ENCODE results near the gene PURB. TPM values are rescaled to one million over a fixed set of nuclear protein-coding genes. Genes with fewer than 3 reads are reported as not detected.
"Not testable (repeated sequence)": the region's sequence is repeated elsewhere in the genome, so short reads cannot be mapped to it uniquely, and the experiment has no call there.

The PURB gene
- total RNA-seq, 1 experiment from 2014 or later: 16.9 TPM

GRCh38 chr7:44853391-44853790 is 31.9 kb downstream of the PURB start:
- DNase-seq (ENCODE audit: low spot score): no peak

GRCh38 chr7:44852590-44852989 is 32.7 kb downstream of the PURB start:
- no peak for DNase-seq (ENCODE audit: low spot score)

DNA sequence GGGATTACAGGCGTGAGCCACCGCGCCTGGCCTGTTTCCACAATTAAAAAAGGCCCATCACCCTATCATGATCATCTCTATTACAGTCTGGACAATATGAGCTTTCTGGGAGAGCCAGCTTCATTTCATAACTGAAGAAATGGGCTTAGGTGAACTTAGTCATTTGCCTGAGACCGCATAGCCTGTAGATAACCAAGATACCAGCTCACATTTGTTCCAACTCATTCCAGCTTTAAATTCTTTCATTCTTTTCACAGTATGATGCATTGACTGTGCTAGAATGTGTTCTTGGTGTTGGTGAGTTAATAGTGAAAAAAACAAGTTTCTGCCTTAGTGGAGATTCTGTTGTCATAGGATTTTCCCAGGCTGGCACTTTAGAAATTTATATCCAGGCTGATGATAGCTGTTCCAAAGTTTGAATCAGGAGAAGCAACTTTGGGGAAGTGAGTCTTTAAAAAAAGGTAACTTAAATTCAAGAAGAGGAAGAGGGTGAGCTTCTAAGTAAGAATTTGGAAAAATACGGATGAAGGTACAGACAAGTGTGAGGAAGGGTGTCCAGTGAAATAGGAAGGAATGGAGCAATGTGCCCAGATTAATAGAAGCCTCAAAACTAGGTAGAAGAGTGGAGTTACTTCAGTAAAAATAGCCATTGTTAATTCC is 35.3 kb downstream of the PURB start:
- no peak for DNase-seq (ENCODE audit: low spot score)

DNA sequence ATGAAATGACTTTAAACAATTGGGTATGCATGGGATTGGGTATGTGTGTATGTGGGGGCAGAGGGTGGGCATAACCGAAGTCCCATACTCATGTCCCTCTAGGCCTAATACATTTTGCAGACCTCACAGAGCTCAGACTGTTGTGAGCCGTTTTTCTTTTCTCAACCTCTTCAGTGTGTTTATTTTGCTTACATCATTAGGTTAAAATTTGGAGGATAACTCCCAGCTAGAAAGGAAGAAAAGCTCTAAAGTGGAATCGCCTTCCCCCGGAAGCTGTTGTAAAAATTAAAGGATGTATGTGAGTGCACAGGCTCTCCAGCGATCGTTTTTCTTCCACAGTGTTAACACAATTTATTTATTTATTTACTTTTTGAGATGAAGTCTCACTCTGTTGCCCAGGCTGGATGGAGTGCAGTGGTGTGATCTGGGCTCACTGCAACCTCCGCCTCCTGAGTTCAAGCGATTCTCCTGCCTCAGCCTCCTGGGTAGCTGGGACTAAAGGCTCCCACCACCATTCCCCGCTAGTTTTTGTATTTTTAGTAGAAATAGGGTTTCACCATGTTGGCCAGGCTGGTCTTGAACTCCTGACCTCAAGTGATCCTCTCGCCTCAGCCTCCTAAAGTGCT is 36.0 kb downstream of the PURB start:
- no peak for DNase-seq (ENCODE audit: low spot score)

- peak; percentile 100 for DNase-seq (ENCODE audit: low spot score)
These were observed 37.3 kb downstream of the PURB start, which contains the start of gene H2AZ2 for GRCh38 chr7:44847920-44848634. TSS of gene H2AZ2 (minus strand) at chr7:44848087. CDS start at chr7:44847971, 116 bp downstream.

- DNase-seq (ENCODE audit: low spot score): peak; percentile 77
These were observed 37.8 kb downstream of the PURB start for GRCh38 chr7:44847509-44847919.

DNA sequence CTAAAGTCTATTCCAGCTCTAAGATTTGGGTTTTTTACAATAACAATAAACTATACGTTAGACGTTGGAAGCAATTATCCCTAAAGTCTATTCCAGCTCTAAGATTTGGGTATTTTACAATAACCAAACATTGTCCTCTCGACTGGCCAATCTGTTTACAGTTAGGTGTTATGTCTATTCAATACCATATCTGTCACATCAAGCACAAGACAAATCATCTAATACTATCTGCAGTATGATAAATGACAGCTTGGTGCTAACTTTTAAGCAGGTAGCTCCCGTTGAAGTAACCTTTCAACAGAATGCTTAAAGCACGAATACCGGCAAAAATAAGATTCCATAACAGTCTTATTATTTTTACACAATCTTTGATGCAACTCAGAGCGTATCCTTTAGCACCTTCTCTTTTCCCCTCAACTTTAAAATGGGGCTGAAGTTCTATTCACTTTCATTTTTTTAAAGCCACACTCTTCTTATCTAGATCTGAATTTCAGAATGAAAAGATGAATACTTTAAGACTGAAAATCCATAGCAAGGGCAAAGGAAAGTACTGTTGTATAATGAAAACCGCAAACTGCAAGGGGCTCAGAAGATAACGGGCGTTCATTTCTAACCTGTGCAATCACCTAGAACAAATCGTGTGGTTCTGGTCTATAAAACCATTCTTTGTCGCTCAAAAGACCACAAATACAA is 38.4 kb downstream of the PURB start:
- no peak for DNase-seq (ENCODE audit: low spot score)

DNA sequence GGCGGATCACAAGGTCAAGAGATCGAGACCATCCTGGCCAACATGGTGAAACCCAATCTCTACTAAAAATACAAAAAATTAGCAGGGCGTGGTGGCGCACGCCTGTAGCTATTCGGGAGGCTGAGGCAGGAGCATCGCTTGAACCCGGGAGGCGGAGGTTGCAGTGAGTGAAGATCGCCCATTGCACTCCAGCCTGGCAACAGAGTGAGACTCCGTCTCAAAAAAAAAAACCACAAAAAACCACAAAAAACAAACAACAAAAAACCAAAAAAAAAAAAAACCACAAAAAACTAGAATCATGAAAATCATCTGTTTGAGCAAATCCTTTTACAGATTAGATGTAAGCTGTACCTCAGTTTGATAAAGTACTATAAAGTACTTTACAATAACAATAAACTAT is 38.9 kb downstream of the PURB start:
- DNase-seq (ENCODE audit: low spot score): not testable (repeated sequence)

DNA sequence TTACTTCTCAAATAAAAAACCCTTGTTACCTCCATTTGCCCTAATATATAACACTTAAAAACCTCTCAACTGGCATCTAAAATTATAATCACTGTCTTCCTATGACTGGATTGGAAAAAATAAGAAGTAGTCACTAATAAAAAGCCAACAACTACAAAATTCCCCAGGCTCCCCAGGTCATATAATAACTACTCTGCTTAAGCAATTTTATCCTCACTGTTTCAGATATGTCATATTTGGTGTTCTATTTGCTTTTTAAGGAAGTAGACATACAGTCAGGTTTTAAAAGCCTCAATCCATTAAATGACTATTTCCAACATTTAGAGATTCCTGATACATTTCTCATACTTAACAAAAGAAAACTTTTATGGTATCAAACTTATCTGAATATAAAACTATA is 39.9 kb downstream of the PURB start:
- DNase-seq (ENCODE audit: low spot score): no peak

DNA sequence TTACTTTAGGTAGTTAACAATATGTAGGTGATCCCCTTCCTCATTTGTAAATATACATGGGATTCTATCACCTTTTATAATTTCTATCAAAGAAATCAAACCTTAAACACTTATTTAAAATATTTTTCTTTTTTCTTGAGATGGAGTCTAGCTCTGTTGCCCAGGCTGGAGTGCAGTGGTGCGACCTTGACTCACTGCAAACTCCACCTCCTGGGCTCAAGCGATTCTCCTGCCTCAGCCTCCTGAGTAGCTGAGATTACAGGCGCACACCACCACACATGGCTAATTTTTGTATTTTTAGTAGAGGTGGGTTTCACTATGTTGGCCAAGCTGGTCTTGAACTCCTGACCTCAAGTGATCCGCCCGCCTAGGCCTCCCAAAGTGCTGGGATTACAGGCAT is 41.9 kb downstream of the PURB start:
- DNase-seq (ENCODE audit: low spot score): not testable (repeated sequence)

DNA sequence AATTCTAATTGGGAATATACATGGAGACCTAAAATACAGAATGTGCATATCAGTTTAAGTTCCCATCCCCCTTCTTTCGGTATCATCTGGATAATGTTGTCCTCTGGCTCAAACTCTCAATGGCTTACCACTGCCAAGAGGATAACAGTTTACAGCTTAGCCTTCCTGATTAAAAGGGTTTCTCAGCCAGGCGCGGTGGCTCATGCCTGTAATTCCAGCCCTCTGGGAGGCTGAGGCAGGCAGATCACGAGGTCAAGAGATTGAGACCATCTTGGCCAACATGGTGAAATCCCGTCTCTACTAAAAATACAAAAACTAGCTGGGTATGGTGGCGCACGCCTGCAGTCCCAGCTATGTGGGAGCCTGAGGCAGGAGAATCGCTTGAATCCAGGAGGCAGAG is 42.7 kb downstream of the PURB start:
- not testable (repeated sequence) for DNase-seq (ENCODE audit: low spot score)

- no peak for DNase-seq (ENCODE audit: low spot score)
These were observed 46.6 kb downstream of the PURB start for GRCh38 chr7:44838751-44839150.

DNA sequence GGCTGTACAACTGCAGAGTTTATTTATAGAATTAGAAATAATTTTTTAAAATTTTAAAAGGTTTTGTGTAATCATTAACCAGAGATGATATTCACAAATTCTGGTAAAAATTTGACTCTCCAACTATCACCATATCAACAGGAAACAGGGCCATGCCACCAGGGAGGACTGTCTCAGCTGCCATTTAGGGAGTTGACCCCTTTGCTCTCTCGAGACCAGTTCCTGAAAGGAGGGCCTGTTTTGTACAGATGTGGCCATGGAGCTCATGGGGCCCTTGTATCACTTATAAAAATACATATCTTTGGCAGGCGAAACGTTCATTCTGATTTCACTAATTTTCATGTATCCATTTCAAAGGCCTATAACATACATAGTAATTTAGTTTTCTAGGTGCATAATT is 57.8 kb downstream of the PURB start:
- DNase-seq (ENCODE audit: low spot score): no peak

Other genes starting within 250 kb of the PURB start
- gene ZMIZ2, start 136.7 kb downstream of the PURB start, total RNA-seq (2014; rRNA removed; shearing (Covaris generic)): 12.7 and 13.9 TPM in 2 replicates
- 7,457 and 8,235 TPM in 2 replicates for gene PPIA, start 88.8 kb downstream of the PURB start, total RNA-seq (2014; rRNA removed; shearing (Covaris generic))
- gene H2AZ2, start 37.4 kb downstream of the PURB start, total RNA-seq (2014; rRNA removed; shearing (Covaris generic)): 507 and 572 TPM in 2 replicates
- gene MYO1G, start 93.5 kb upstream of the PURB start, total RNA-seq (2014; rRNA removed; shearing (Covaris generic)): 0.76 and 1.6 TPM in 2 replicates
- 67.4 and 70.8 TPM in 2 replicates for gene CCM2, start 114.7 kb upstream of the PURB start, total RNA-seq (2014; rRNA removed; shearing (Covaris generic))
- gene NACAD, start 203.4 kb upstream of the PURB start, total RNA-seq (2014; rRNA removed; shearing (Covaris generic)): 5.9 and 6.6 TPM in 2 replicates
- 124 and 132 TPM in 2 replicates for gene TBRG4, start 226.2 kb upstream of the PURB start, total RNA-seq (2014; rRNA removed; shearing (Covaris generic))

Data from A172 (cell line).